D721Med (cell line): Measurements from ENCODE around the gene ST7.

ENCODE experiments used
- DNase-seq: peaks from one replicate; pipeline ENCODE4 v3.0.0; 2011; ENCODE audit warnings: low spot score; ENCODE audit not compliant: insufficient read length
- FAIRE-seq: peaks from 2 replicates; lab custom pipeline; 2011; peaks lifted over from hg19 to GRCh38; lab: Jason Lieb, UNC
- TF ChIP-seq, protein P1 (sequence below): IDR thresholded peaks from 2 replicates; pipeline ENCODE4 v1.5.1; 2012; ENCODE audit warnings: mild to moderate bottlenecking, control low read depth; ENCODE audit not compliant: insufficient read depth; ENCODE audit errors: missing control alignments

The ST7 gene

DNA sequence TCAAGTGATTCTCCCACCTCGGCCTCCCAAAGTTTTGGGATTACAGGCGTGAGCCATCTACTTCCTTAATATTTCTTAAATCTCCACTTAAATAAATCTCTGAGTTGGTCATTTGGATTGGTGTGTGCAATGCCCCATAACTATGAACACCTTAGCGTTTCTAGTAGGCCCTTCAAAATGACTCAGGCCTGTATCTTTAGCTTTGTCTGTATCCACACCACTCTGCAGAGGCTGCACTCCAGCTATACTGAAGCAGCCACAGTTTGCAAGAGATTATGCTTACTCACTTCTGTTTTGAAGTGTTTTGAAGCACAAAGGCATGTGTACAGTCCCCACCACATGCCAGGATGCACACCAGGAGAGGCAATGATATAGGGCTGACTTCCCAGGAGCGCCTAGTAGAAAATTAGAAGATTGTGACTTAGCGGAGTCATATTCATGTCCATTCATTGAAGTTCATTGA is 2.4 kb upstream of the ST7 start:
- TF ChIP-seq, protein P1, sequence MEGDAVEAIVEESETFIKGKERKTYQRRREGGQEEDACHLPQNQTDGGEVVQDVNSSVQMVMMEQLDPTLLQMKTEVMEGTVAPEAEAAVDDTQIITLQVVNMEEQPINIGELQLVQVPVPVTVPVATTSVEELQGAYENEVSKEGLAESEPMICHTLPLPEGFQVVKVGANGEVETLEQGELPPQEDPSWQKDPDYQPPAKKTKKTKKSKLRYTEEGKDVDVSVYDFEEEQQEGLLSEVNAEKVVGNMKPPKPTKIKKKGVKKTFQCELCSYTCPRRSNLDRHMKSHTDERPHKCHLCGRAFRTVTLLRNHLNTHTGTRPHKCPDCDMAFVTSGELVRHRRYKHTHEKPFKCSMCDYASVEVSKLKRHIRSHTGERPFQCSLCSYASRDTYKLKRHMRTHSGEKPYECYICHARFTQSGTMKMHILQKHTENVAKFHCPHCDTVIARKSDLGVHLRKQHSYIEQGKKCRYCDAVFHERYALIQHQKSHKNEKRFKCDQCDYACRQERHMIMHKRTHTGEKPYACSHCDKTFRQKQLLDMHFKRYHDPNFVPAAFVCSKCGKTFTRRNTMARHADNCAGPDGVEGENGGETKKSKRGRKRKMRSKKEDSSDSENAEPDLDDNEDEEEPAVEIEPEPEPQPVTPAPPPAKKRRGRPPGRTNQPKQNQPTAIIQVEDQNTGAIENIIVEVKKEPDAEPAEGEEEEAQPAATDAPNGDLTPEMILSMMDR = no peak
- no peak for DNase-seq
- FAIRE-seq = no peak

DNA sequence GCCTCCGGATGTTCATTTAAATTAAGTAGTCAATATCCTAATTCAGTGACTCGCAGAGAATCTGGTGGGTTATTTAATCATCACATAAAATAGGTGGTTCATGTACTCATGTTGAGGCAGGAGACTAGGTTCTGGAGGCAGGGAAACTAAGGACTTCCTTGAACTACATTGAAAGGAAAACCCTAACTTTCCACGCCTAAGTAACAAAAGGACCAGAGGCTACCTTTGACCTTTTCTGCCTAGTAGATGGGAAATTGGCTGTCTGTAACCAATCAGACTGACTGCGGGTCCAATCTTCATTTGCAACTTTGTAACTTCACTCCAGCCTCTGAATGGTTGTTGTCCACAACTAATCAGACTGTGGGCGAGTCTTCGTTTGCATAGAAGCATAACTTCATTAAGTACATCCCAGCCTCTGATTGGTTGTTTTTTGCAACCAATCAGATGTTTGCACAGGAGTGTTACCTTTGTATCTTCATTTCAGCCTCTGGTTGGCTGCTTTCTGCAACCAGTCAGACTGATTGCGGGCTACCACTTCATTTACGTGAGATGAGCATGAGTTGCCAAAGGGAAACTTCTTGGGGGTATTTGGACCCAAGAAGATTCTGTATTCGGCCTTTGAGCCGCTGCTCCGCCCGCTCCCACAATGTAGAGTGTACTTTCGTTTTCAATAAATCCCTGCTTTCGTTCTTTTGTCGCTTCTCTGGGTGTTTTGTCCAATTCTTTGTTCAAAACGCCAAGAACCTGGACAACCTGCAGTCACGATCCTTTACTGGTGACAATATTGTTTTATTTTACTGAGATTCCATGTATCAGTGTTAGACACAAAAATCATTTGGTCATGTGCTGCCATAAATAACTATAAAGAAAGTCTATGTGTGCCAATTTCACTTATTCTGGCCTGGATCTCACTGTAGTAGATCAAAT is 1.7 kb upstream of the ST7 start:
- DNase-seq (no peak), FAIRE-seq (no peak)
- TF ChIP-seq, protein P1 = no peak

DNA sequence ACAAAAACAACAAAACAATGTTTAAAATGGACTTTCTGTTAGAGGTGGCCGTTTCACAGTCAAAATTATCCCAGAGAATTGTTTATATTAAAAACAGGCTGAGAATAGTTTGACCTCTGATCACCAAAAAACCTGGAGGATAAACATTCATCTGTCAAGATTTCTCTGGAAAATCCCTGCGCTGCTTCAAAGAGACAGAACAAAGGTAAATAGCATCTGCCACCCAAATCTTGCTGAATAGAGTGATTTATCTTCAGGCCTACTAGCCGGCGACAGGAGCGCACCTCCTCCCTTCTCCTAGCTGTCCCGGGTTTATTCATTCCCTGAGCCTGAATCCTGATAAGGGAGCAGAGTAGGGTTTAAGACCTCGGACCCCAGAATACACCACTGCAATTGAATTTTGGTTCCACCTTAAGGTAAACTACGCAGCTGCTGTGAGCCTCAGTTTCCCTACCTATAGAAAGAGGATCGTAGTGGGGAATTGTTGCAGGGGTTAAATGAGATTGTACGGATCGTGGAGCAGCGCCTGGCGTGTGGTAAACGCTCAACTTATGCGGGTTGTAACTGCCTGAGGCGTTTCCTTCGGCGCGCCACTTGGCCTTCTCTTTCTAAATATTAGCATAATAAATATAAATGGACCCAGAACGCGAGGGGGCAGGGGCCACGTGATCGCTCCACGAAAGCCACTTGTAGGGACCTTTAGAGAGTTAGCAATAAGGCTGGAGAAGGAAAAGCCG is 498 bp upstream of the ST7 start:
- FAIRE-seq = no peak
- TF ChIP-seq, protein P1 = no peak
- no peak for DNase-seq

DNA sequence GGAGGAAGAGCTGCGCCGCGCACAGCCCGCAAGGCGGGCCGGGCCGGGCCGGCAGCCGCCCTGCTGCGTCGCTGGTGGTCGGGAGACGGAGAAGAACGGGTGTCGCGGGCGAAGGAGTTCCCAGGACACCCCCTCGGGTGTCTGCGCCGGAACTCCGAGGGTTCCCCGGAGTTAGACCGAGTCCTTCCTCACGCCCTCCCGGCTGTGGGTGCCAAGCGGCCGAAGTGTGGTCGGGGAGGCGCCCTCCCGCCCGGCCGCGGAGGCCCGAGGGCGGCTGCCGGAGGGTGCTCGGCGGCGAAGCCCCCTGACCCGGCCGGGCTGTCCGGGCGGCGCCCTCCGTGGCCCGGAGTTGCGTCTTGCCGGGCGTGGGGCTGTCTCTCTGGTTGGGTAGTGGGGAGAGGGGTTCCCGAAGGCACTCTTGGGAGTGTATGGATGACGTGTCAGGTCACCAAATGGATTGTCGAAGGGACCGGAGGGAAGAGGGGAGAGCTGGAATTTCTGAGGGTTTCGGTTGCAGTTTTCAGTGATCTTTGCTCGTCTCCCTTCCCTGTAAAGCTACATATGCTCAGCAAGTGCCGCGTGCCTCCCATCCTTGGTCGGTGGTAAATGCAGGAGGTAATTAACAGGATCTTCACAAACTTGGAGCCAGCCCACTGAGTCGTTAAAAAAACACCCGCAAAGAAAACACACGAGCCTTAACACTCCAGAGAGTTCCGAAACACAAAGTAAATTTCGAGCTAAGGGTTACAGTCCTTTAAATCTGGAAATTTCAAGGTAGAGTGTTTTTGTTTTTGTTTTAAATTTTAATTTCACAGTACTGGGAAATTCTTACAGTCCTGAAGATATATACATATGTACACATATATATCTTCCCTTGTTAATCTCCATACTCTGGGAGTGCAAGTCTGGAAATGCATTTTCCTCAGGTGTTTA is 871 bp downstream of the ST7 start:
- FAIRE-seq (no peak), DNase-seq (no peak)
- TF ChIP-seq, protein P1 = no peak

DNA sequence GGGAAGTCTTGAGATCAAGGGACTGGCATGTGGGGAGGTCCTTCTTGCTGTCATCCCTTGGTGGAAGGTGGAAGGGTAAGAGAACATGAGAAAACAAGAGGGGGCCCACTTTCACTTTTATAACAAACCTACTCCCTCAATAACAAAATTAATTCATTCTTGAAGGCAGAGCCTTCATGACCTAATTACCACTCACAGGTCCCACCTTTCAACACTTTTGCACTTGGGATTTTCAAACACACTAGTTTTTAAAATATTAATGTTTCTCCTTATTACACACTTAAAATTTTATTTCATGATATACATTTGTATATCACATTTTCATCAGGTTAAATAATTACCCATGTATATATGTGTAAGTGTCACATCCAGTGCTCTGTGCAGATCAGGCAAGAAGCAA is 2.0 kb downstream of the ST7 start:
- no peak for FAIRE-seq
- TF ChIP-seq, protein P1 = no peak
- no peak for DNase-seq

DNA sequence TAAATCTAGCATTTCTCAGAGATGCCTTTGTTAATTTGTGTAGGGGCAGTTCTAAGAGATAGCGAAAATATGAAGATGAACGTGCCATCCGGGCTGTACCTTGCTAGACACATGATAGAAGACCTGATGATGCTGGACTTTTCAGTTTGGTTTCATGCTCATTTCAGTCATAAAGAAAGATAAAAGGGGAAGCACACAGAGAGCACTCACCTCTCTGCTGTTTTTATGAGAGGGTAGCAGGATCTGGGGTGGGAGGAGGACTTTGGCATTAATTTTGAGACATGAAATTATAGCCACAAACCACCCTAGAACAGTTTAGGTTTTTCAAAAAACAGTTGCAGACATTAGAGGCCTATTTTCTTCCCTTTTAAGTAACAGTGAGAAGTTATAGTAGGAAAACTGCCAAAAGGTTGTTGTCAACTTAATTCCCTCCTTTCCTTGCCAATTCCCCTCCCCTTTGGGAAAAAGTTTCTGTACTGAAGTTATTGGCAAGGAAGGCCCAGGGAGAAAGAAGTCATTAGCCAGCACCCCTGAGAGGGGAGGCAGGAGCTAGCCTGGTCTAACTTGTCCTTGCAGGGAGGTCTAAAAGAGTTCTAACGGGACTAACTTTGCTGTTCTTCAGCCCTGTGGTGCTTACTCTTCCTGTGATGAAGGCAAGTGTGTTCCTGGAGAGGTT is 2.6 kb downstream of the ST7 start:
- DNase-seq (no peak), FAIRE-seq (no peak)
- TF ChIP-seq, protein P1 = no peak
